Ureter (tissue), 1 donor: ENCODE results near the gene KRTAP1-3. TPM values are rescaled to one million over a fixed set of nuclear protein-coding genes. Genes with fewer than 3 reads are reported as not detected.
"Not testable (repeated sequence)": the region's sequence is repeated elsewhere in the genome, so short reads cannot be mapped to it uniquely, and the experiment has no call there.

Experiments
- DNase-seq: peaks from one replicate; pipeline ENCODE4 v3.0.0-alpha.2; 2020; ENCODE audit warnings: low spot score
- total RNA-seq: library from RNA; stranded (reverse); gene quantifications from one replicate; pipeline ENCODE4 v1.2.4, GENCODE V29; 2023
- donor health status: DM: yes; HTN: yes; CAD: no.

KRTAP1-3 gene
- total RNA-seq, 1 donor from 2014 or later = not detected

DNA sequence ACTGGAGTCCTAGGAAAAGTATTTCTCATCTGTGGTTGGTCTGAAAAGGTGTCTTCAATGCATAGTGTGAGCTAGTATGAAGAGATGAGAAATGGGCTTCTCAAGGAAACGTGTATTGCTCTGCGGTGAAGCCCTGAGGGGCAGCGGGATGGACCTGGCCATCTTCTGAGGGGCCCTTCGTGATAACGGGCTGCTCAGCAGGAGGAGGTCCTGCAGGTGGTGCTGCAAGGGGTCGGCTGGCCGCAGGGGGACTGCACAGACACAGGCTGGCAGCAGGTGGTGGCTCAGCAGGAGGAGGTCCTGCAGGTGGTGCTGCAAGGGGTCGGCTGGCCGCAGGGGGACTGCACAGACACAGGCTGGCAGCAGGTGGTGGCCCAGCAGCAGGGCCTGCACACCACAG lies 19.9 kb upstream of the KRTAP1-3 start:
- not testable (repeated sequence) for DNase-seq

DNA sequence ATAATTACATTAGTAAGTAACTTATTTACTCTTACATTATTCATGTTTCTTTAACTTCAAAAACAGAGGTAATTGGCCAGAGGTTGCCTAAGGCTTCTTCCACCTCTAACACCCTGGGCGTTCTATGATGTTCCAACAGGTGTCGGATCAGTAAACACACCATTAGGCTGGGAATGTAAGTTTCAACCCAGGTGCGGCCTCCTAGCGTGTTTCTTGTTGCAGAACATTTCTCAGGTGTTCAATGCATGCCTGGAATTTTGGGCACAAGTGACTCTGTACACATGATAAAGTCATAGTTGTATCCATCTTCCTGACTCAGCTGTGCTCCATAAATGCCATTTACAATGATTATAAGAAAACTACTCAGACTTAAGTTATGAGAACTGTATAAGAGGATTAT lies 19.4 kb upstream of the KRTAP1-3 start:
- DNase-seq = no peak

DNA sequence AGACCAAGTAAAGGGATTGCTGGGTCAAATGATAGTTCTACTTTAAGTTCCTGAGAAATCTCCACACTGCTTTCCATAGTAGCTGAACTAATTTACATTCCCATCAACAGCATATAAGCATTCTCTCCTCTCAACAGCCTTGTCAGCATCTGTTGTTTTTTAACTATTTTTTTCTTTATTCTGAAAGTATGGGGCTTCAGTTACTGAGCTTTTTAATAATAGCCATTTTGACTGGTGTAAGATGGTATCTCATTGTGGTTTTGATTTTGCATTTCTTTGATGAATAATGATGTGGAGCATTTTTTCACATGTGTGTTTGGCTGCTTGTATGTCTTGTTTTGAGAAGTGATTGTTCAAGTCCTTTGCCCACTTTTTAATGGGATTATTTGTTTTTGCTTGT lies 17.9 kb upstream of the KRTAP1-3 start:
- DNase-seq = no peak

DNA sequence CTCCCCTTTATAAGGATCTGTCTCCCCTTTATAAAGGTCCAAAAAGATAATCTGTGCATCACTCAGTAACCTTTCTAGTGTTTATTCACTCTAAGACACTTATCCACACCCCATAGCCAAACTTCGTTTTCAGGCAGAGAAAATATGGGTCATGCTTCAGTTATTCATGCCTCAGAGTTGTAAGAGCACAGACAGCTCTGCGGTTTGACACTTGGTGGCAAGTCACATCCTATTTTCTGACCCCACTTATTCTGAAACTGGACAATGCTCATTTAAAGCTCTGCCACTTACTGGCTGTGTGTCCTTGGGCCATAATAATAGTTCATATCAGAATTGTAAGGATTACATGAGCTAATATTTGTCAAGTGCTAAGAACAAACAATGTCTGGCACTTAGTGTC lies 14.4 kb upstream of the KRTAP1-3 start:
- no peak for DNase-seq

DNA sequence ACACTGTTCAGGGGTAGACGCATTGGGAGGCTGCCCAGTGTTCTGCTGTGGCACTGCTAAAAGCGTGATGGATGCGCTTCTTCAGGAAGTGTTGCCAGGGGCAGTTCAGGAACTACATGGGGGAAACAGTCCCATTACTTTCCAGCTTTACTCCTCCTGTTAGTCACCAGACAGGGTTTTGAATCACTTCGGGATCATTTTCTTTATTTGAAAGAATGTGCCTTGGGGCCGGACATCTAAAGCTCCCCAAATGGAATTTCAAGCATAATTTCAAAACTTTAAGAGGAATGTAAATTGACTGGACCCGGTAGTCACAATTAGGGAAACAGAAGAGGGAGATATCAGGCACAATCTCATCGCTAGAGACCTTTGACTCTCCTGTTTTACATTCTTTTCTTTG lies 13.8 kb upstream of the KRTAP1-3 start:
- DNase-seq = no peak

DNA sequence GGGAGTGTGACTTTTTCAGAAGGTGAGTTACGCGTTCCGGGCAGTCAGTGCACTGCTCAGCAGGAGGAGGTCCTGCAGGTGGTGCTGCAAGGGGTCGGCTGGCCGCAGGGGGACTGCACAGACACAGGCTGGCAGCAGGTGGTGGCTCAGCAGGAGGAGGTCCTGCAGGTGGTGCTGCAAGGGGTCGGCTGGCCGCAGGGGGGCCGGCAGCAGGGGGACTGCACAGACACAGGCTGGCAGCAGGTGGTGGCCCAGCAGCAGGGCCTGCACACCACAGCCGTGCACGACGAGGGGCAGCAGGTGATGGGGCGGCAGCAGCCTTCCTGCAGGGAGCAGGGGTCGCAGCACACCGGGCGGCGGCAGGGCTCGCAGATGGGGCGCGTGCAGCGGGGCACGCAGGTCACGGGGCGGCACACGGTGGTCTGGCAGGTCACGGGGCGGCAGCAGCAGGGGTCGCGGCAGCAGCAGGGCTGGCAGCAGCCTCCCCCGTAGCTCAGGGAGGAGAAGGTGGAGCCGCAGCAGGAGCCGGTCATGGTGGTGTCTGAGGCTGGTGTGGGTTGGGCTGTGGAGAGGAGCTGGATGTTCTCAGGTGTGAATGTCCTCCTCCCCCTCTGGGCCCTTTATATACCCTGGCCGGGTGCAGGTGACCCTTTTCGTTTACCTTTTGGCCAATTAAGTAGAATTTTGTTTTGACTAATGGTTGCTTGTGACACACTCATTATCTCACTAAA lies 12.2 kb upstream of the KRTAP1-3 start, which contains the start of gene KRTAP2-1:
Gene KRTAP2-1 (minus strand): TSS at position 582 of the 731 bp plus-strand sequence. CDS start 49 bp downstream, at position 533.
- not testable (repeated sequence) for DNase-seq

DNA sequence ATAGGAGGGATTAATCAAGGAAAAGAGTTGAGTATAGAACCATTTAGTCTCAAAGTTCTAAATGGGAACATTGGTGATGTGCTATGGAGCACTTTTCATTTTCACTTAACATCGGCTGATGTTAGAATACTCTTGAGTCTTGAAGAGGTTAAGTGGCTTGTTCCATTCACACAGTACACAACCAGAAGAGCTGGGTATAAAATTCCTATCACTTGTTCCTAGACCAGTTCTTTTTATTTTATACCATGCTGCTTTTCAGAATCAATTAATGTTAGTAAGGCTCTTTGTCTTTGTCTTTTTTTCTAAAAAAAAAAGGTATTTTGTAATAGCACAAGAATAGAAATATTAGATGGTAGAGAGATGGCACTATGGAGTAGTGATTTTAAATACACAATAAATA lies 8.3 kb upstream of the KRTAP1-3 start:
- DNase-seq = no peak

DNA sequence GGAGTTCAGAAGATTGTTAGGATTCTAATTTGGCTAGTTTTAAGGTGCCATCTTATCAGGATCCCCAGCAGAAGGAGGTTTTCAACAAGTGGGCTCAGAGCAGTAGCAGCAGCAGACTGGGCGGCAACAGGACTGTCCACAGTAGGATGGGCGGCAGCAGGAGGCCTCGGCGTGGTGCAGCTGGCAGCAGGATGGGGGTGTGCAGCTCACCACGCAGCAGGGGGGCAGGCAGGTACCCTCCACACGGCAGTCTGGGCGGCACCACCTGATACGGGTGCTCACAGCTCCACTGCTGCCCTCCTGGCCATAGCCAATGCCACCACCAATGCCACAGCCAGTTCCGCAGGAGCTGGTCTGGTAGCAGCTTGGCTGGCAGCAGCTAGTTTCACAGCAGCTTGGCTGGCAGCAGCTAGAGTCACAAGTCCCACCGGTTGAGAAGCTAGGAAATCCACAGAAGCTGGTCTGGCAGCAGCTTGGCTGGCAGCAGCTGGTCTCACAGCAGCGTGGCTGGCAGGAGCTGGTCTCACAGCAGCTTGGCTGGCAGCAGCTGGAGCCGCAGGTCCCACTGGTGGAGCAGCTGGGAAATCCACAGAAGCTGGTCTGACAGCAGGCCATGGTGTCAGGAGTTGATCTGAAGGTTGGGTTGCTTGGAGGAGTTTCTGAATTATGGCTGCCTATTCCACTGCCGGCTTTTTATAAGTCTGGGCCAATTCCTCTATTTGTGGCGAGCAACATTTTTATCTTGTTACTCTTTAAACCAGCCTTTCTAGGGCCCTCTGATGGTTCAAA lies 6.3 kb upstream of the KRTAP1-3 start, which contains the start of gene KRTAP1-1:
Gene KRTAP1-1 (minus strand): TSS at position 668 of the 789 bp plus-strand sequence. CDS start 53 bp downstream, at position 615.
- DNase-seq = peak; percentile 46

DNA sequence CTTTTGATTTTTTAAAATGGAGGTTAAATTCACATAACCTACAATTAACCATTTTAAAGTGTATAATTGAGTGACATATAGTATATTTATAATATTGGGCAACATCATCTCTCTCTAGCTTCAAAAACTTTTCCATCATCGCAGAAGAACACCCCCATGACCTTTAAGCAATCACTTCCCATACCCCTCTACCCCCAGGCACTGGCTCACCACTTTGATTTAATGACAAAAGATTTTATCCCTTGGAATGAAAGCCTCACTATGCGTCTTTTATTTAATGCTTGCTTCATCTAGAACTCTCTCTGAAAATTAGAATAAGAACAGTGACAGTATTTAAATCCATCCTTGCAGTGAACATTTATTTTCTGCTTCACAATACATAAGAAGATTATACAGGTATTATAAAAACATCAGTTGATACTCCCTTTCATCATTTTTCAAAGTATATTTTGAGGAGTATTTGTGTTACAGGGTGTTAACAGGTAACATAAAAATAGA lies 3.2 kb upstream of the KRTAP1-3 start:
- no peak for DNase-seq

DNA sequence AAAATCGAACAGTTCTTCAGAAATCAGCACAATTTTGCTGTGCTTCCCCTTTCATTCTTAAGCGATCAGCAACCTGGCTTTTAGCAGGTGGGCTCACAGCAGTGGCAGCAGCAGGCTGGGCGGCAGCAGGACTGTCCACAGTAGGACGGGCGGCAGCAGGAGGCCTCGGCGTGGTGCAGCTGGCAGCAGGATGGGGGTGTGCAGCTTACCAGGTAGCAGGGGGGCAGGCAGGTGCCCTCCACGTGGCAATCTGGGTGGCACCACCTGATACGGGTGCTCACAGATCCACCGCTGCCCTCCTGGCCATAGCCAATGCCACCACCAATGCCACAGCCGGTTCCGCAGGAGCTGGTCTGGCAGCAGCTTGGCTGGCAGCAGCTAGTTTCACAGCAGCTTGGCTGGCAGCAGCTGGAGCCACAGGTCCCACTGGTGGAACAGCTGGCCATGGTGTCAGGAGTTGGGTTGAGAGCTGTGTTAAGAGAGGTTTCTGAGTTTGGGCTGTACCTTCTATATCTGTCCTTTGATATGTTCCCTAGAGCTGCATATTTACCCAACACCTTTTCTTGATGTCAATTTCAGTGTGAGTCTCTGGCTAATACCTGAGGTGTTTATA lies 4.9 kb downstream of the KRTAP1-3 start, which contains the start of gene KRTAP1-4:
Gene KRTAP1-4 (minus strand): TSS at position 563 of the 613 bp plus-strand sequence. CDS start 117 bp downstream, at position 446.
- no peak for DNase-seq

DNA sequence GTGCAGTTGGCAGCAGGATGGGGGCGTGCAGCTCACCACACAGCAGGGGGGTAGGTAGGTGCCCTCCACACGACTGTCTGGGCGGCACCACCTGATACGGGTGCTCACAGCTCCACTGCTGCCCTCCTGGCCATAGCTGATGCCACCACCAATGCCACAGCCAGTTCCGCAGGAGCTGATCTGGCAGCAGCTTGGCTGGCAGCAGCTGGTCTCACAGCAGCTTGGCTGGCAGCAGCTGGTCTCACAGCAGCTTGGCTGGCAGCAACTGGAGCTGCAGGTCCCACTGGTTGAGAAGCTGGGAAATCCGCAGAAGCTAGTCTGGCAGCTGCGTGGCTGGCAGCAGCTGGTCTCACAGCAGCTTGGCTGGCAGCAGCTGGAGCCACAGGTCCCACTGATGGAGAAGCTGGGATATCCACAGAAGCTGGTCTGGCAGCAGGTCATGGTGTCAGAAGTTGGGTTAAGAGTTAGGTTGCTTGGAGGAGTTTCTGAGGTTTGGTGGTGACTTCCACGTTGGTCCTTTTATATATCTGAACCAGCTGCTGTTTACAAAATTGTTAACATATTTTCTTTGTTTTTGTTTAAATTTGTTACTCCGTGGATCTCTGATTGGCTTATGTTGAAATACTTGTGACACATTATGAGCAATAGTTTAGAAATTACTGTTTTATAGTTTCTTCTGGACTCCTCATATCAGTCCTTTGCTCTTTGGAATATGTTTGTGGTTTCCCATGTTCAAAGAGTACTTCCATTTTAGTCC lies 7.8 kb downstream of the KRTAP1-3 start, which contains the start of gene KRTAP1-5:
Gene KRTAP1-5 (minus strand): TSS at position 494 of the 757 bp plus-strand sequence. CDS start 53 bp downstream, at position 441.
- DNase-seq = no peak

DNA sequence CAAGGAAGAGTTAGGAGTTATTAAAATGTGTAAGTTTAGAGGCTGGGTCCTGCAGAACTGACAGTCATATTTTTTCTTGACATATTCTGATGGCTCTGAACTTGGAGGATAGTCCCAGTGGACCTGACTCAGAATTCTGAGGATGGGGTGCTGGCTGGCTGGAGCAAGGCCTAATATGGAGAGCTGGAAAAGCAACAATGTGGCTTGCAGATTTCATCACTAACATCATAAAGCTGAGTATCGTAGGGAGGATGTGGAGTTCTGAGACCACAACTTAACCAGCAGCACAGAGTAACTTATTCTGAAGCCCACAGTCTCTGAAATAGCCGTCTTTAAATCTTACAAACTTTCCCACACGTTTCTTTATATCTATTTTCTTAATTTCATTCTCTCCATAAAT lies 10.0 kb downstream of the KRTAP1-3 start:
- no peak for DNase-seq

DNA sequence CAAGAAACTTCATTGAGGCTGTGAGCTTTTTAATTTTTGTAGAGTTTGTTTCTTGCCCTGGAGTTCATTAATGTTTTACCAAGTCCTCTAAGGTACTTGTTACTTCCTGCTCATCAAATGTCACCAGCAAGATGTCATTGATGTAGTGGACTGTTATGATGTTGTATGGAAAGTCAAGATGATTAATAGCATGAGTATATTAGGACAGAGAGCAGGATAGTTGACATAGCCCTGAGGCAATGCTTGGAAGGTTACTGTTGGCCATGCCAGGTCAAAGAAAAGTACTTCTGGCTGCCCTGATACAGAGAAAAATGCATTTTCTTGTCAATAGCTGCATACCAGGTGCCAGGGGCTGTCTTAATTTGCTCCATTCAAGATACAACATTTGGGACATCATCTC lies 14.3 kb downstream of the KRTAP1-3 start:
- DNase-seq = no peak

DNA sequence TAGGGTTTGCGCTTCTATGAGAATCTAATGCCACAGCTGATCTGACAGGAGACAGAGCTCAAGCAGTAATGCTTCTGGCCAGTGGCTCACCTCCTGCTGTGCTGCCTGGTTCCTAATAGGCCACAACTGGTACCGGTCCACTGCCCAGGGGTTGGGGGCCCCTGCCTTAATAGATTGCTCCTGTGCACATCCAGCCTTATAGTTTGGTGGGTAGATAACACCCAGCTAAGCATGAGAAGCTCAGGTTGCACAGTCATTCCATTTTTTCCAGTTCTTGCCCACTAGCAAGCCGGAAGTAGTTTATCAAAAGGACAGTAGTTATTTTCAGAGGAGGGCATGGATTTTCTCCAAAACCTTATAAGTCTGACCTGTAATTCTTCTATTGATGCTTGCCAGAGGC lies 15.3 kb downstream of the KRTAP1-3 start:
- DNase-seq = no peak

DNA sequence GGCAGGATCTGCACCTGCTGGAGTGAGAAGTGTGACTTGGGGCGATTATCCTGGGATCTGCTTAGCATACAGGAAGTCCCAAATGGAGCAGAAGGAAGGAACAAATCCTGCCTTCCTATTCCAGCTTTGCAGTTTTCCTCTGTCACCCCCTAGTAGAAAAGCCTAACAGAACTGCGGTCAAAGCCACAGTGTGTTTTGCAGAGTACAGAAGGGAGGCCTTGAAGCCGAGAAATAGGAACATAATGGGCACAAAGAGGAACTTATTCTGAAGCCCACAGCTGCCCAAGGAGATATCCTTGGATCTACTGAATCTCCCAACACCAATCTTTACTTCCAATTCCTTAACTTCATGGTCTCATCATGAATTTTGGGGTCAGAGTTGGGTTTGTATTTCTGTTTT lies 16.1 kb downstream of the KRTAP1-3 start:
- DNase-seq = no peak

DNA sequence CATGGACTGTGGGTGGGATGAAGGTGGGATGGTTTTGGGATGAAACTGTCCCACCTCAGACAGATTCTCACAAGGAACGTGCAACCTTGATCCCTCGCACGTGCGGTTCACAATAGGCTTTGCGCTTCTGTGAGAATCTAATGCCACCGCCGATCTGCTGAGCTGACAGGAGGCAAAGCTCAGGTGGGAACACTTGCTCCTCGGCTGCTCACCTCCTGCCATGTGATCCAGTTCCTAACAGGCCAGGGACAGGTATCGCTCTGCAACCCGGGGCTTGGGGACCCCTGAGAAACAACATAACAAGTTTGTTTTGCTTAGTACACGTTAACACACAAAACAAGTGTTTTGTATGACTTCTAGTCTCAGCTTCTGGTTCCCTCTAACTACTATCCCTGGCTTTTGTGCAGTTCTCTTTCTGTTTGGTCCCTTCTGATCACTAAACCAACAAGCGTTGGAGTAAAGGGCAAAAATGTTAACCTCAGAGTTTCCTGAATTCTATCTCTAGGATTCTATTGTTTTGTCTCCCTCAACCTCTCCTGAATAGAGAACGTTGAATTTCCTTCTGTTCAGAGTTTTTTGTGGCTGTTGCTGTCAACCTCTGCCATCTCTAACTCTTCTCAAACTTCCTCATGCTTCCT lies 18.0 kb downstream of the KRTAP1-3 start:
- no peak for DNase-seq

DNA sequence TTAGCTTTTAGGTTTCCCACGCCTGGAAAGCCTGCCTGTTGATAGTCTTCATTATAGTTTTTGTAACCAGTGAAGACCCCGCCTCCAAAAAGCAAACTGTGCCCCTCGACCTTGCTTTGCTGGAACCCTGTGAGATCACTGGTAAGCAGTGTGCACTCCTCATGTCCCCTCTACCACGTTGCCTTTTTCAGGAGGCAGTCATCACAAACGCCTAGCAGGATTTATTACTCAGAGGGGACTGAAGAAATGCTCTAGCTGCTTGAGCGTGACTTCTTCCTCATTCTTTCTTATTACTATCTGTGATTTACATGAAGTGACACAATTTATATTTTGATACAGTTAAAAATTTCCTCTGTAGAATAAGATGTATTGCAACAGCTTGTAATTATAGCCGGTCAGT lies 19.2 kb downstream of the KRTAP1-3 start:
- DNase-seq = no peak

DNA sequence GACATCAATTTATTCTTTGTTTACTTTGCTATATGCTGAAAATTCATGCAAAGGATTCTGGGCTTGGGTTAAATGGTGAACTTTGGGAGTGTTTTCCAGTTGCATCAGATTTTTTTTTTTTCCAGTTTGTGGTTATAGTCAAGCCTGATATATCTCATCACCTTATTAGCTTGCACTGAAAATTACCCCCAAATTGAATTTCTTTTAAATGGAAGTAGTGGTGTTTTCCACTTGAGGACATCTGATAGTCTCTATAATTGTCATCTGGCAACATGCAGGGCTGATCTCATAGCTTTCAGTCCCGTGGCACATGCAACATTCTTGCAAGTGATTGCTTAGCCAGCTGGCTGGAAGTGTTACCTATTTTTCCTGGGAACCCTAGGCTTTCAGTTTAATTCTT lies 21.1 kb downstream of the KRTAP1-3 start:
- no peak for DNase-seq

DNA sequence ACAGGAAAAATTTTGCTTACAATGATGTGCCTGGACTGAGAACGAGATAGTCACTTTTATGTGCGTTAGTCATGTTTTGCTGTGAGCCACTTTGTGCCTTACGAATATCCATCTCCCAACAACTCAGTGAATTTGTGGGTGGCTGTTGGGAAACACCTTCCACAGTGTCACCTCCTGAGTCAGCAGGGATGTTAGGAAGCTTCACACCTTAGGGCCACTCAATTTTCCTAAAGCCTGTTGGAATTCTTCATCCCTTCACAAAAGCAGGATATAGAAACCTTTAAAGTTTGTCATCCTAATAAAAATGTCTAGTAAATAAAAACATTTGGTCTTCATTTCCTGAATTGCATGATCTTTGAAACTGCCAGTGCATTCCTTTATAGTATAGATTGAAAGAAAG lies 21.5 kb downstream of the KRTAP1-3 start:
- no peak for DNase-seq

DNA sequence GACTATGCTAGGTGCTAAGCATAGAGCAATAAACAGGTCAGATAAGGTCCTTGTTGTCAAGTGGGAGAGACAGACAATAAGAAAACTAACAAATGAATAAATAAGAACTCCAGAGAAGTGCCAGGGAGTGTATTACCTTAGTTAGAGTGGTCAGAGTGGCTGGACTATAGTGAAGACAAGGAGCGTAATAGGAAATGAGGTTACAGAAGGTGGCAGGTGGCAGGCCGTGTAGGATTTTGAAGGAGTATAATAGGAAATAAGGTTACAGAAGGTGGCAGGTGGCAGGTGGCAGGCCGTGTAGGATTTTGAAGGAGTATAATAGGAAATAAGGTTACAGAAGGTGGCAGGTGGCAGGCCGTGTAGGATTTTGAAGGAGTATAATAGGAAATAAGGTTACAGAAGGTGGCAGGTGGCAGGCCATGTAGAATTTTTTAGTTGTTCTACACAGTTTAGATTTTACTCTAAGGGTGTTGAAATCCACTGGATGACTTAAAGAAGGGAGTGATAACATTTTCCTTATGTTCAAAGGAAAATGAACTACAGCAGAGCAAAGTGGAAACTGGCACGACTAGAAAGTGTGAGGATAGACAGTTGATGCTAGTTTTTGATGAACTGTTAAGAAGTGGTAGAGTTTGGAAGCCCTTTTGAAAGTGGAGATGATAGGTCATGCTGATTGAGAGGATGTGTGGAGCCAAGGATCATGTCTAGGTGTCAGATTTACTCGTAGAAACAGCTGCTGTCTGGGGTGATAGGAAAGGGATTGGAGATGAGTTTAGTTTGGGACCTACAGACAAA lies 22.2 kb downstream of the KRTAP1-3 start:
- DNase-seq = no peak
